CD4-positive, alpha-beta T cell (primary cell): ENCODE results near the gene PPFIBP2. TPM values are rescaled to one million over a fixed set of nuclear protein-coding genes. Genes with fewer than 3 reads are reported as not detected.
A peak's percentile ranks its signal among the peaks of the same experiment; 100 is the strongest.

Experiments
- ATAC-seq: fragments of 200-7000 bp; cut with Tn5 transposase; one replicate; pipeline ENCODE4 v1.10.0; 2022; ENCODE audit warnings: mild to moderate bottlenecking; ENCODE audit not compliant: poor library complexity
- CTCF ChIA-PET: fragments of 350-600 bp; sonication (Branson Sonifier 250); formaldehyde crosslinking; loops from one replicate; lab custom pipeline; 2021; ENCODE audit warnings: antibody characterized with exemption, inconsistent platforms; lab: Charles Lee
- POLR2A ChIA-PET: fragments of 350-600 bp; sonication (Branson Sonifier 250); formaldehyde crosslinking; loops from one replicate; lab custom pipeline; 2021; ENCODE audit warnings: antibody characterized with exemption, inconsistent platforms; lab: Charles Lee
- DNase-seq, 14 experiments: peaks; one replicate each; pipeline ENCODE4 v3.0.0-alpha.2; 2013 to 2020; ENCODE audit warnings: mixed read lengths in 2 of 14
- H3K27ac ChIP-seq, 2 donors: one replicate each; pipeline versions ENCODE4 v1.5.1 to v1.7.0; 2013; ENCODE audit warnings: low read length in 2 of 2, low read depth in 1 of 2, mild to moderate bottlenecking in 1 of 2
- H3K27me3 ChIP-seq, 2 experiments: 1 replicate in 1 of 2; 2 replicates in 1 of 2; pipeline versions ENCODE4 v1.6.1 to v1.7.0; 2013; ENCODE audit warnings: low read length in 2 of 2, control low read depth in 1 of 2, mild to moderate bottlenecking in 1 of 2, moderate library complexity in 1 of 2; ENCODE audit not compliant: insufficient read depth in 2 of 2, control insufficient read depth in 1 of 2
- H3K36me3 ChIP-seq: one replicate; pipeline ENCODE4 v1.6.1; 2013; ENCODE audit warnings: low read length, control low read depth; ENCODE audit not compliant: insufficient read depth
- H3K4me1 ChIP-seq: one replicate; pipeline ENCODE4 v1.6.1; 2013; ENCODE audit warnings: low read length, control low read depth; ENCODE audit not compliant: insufficient read depth
- H3K4me3 ChIP-seq: one replicate; pipeline ENCODE4 v1.5.1; 2013; ENCODE audit warnings: mild to moderate bottlenecking, low read length, moderate library complexity
- H3K9me3 ChIP-seq, 2 experiments: 1 replicate in 1 of 2; 2 replicates in 1 of 2; pipeline versions ENCODE4 v1.6.1 to v1.7.0; 2013; ENCODE audit warnings: low read length in 2 of 2, mild to moderate bottlenecking in 2 of 2, control low read depth in 1 of 2, moderate library complexity in 1 of 2; ENCODE audit not compliant: control insufficient read depth in 1 of 2, insufficient read depth in 1 of 2
- H3K27ac Mint-ChIP-seq: one replicate; pipeline ENCODE4 v1.8.0; 2020; ENCODE audit warnings: mixed read lengths
- H3K27me3 Mint-ChIP-seq: one replicate; pipeline ENCODE4 v1.8.0; 2021; ENCODE audit warnings: mixed read lengths
- H3K36me3 Mint-ChIP-seq: one replicate; pipeline ENCODE4 v1.8.0; 2021; ENCODE audit warnings: low read depth, mixed read lengths
- H3K4me1 Mint-ChIP-seq: one replicate; pipeline ENCODE4 v1.8.0; 2021; ENCODE audit warnings: low read depth, mixed read lengths
- H3K4me3 Mint-ChIP-seq: one replicate; pipeline ENCODE4 v1.8.0; 2020; ENCODE audit warnings: mild to moderate bottlenecking, mixed read lengths
- H3K9me3 Mint-ChIP-seq: one replicate; pipeline ENCODE4 v1.8.0; 2020; ENCODE audit warnings: mixed read lengths
- intact Hi-C, 2 experiments: fragments of 100-400 bp; cut with DNase I in 1 of 2; cut with micrococcal nuclease in 1 of 2; formaldehyde crosslinking; loops; one replicate each; pipeline versions ENCODE4 v1.15.1 to v1.9.0; 2023 to 2025; cut with DNase I, micrococcal nuclease
- total RNA-seq, 174 experiments: library from RNA in 2 of 174; stranded (reverse) in 2 of 174; gene quantifications; one replicate each; pipeline ENCODE4 v1.2.3 and lab custom pipeline; 2021 to 2026
- TF ChIP-seq, protein P1 (sequence below): fragments of 200-600 bp; IDR thresholded peaks from one replicate; pipeline ENCODE4 v1.8.0; 2022; ENCODE audit warnings: antibody characterized with exemption, mild to moderate bottlenecking

PPFIBP2 gene
- total RNA-seq, 2 experiments from 2014 or later, result 27.0 to 35.9 TPM

DNA sequence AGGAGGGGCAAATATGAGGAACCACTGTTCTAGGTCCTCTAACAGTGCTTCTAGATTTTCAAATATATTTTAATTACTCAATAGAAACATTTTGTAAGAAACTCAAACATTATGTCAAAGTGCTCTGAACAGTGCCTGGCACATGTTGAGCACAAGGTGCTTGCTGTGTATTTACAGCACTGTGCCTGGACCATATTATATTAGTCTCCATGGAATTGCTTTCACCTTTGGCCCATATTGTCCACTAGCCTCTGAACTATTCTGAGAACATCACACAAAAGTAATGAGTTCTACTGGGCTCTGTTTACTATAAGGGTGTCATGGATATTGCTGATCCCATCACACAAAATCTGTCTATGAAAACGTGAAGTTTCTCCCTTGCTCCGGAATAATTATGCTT, 76.7 kb downstream of the PPFIBP2 start:
- H3K27ac ChIP-seq, result no peak overlapping the region
- ChIA-PET CTCF (no interaction called here), POLR2A (no interaction called here)
- peaks cover 4% of the 10 kb centered on the region for H3K4me1 ChIP-seq
- TF ChIP-seq, protein P1, sequence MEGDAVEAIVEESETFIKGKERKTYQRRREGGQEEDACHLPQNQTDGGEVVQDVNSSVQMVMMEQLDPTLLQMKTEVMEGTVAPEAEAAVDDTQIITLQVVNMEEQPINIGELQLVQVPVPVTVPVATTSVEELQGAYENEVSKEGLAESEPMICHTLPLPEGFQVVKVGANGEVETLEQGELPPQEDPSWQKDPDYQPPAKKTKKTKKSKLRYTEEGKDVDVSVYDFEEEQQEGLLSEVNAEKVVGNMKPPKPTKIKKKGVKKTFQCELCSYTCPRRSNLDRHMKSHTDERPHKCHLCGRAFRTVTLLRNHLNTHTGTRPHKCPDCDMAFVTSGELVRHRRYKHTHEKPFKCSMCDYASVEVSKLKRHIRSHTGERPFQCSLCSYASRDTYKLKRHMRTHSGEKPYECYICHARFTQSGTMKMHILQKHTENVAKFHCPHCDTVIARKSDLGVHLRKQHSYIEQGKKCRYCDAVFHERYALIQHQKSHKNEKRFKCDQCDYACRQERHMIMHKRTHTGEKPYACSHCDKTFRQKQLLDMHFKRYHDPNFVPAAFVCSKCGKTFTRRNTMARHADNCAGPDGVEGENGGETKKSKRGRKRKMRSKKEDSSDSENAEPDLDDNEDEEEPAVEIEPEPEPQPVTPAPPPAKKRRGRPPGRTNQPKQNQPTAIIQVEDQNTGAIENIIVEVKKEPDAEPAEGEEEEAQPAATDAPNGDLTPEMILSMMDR, result no peak
- Mint-ChIP-seq H3K27ac (no peak overlapping the region), H3K4me3 (no peak overlapping the region), H3K9me3 (no peaks in the 10 kb centered on the region), H3K36me3 (peaks cover 38% of the 10 kb centered on the region), H3K27me3 (no peaks in the 10 kb centered on the region), H3K4me1 (peaks cover 31% of the 10 kb centered on the region)
- DNase-seq, result no peak
- H3K27me3 ChIP-seq, result no peaks in the 10 kb centered on the region
- H3K9me3 ChIP-seq, result no peaks in the 10 kb centered on the region
- H3K36me3 ChIP-seq, result no peaks in the 10 kb centered on the region
- no peak overlapping the region for H3K4me3 ChIP-seq
- intact Hi-C loops, result no loop called here
- ATAC-seq, result no peak

DNA sequence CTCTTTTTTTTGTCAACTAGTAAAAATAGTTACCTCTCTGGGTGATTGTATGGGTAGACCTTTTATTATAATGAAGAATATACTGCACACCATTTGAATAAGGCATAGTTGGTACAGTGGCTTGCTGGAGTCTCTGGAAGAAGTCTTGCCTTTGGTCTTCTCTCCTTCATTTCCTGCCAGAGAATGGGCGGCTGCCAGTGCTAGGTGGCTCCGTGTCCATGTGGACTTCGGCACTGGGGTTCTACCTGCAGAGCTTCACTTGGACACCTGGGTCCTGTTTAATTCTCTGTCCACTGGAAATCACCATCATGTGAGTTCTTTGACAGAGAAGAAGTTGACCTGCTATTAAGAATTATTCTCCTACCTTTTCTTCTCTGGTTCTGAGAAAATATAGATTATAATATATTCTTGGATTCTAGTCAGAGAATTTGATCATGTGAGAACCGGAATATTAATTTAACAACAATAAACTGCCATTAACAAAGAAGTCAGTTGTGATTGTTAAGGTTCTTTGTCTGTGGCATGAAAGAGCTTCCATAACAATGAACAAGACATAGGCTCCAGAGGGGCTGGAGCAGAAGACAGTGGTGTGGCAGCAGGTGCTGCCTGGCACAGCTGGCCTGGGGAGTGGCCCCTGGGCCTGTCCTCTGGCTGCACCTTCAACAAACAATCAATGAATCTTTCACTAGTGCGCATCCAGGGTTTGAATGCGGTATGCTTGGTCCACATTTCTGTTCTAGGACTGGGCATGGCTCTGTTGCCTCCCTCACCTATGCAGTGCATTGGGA, 77.5 kb downstream of the PPFIBP2 start:
- H3K9me3 ChIP-seq, result no peaks in the 10 kb centered on the region
- peaks cover 4% of the 10 kb centered on the region for H3K4me1 ChIP-seq
- H3K27me3 ChIP-seq, result no peaks in the 10 kb centered on the region
- Mint-ChIP-seq H3K4me1 (peaks cover 31% of the 10 kb centered on the region), H3K27me3 (no peaks in the 10 kb centered on the region), H3K36me3 (peaks cover 46% of the 10 kb centered on the region), H3K4me3 (no peak overlapping the region), H3K27ac (no peak overlapping the region), H3K9me3 (no peaks in the 10 kb centered on the region)
- no peak overlapping the region for H3K4me3 ChIP-seq
- no peaks in the 10 kb centered on the region for H3K36me3 ChIP-seq
- intact Hi-C loops, result no loop called here
- ATAC-seq, result no peak
- DNase-seq, result no peak
- H3K27ac ChIP-seq, result no peak overlapping the region
- POLR2A ChIA-PET, result no interaction called here
- CTCF ChIA-PET, result no interaction called here
- TF ChIP-seq, protein P1, result no peak

DNA sequence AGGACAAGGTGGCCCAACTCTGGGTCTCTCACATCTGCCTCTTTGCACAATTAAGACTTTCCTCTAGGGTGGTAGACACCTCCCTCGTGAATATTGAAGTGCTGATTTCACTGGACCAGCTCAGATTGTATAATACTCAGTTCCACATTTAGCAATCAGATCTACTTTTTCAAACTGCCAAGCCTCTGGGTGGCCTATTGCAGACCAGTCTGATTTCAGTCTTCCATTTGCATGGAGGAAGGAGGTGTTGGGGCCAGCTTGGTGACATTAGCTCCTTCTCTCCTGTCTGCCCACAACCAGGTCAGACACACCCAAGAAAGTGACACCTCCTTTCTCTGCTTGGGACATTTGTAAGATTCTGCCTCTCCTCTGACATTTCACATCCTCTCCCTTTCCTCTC, 78.2 kb downstream of the PPFIBP2 start:
- Mint-ChIP-seq H3K27me3 (no peaks in the 10 kb centered on the region), H3K27ac (no peak overlapping the region), H3K36me3 (peaks cover 49% of the 10 kb centered on the region), H3K4me1 (peaks cover 31% of the 10 kb centered on the region), H3K9me3 (no peaks in the 10 kb centered on the region), H3K4me3 (no peak overlapping the region)
- peak in 1 of 14 experiments; percentile 39 for DNase-seq
- H3K9me3 ChIP-seq, result no peaks in the 10 kb centered on the region
- intact Hi-C loops, result no loop called here
- TF ChIP-seq, protein P1, result no peak
- H3K27me3 ChIP-seq, result no peaks in the 10 kb centered on the region
- ATAC-seq, result no peak
- H3K27ac ChIP-seq, result no peak overlapping the region
- POLR2A ChIA-PET, result no interaction called here
- no peak overlapping the region for H3K4me3 ChIP-seq
- CTCF ChIA-PET, result no interaction called here
- H3K36me3 ChIP-seq, result no peaks in the 10 kb centered on the region
- H3K4me1 ChIP-seq, result peaks cover 4% of the 10 kb centered on the region
